ENCODE data around the gene MLST8.

GRCh38 chr16:2189252-2189893 is 15.9 kb upstream of the MLST8 start:
- TF ChIP-seq POLR2A (IDR thresholded peaks at IDR 0.05; ENCODE audit: low read depth, low read length): no peak
- no peak for TF ChIP-seq CTCF (IDR thresholded peaks at IDR 0.05; ENCODE audit: extremely low read depth in 1 of 2, insufficient read depth in 1 of 2, low read depth in 1 of 2, low read length in 2 of 2)
- no peak for TF ChIP-seq POLR2AphosphoS5 (IDR thresholded peaks at IDR 0.05; ENCODE audit: insufficient read depth, low read depth, low read length)

Measured in endothelial cell of umbilical vein (primary cell).